Endothelial cell of umbilical vein (primary cell): ENCODE results near the gene TMEM107. TPM values are rescaled to one million over a fixed set of nuclear protein-coding genes. Genes with fewer than 3 reads are reported as not detected.

Experiments used
- BruUV-seq: library from RNA; stranded (reverse); fragments of 400-500 nt; replicated peaks from 2 replicates; lab custom pipeline; 2021; lab: Mats Ljungman, UMichigan
- CTCF ChIA-PET: fragments of 300-600, 350-600 bp; sonication (Branson Sonifier 250); formaldehyde crosslinking; loops from one replicate; lab custom pipeline; 2021; ENCODE audit warnings: antibody characterized with exemption, inconsistent platforms; lab: Charles Lee
- POLR2A ChIA-PET: fragments of 300-600, 350-600 bp; sonication (Branson Sonifier 250); formaldehyde crosslinking; loops from one replicate; lab custom pipeline; 2021; ENCODE audit warnings: antibody characterized with exemption, inconsistent platforms; lab: Charles Lee
- DNase-seq: peaks from one replicate; pipeline ENCODE4 v3.0.0-alpha.2; 2011; ENCODE audit warnings: low read depth, low spot score
- FAIRE-seq: peaks from 2 replicates; lab custom pipeline; 2011; peaks lifted over from hg19 to GRCh38; lab: Jason Lieb, UNC
- H2AFZ ChIP-seq: 2 replicates; pipeline ENCODE4 v1.6.0; 2012; ENCODE audit warnings: low read depth, low read length, control low read depth, inconsistent platforms
- H3K27ac ChIP-seq: 2 replicates; pipeline ENCODE4 v1.5.1; 2011; ENCODE audit warnings: low read depth, mild to moderate bottlenecking, control low read depth, low read length, moderate library complexity; ENCODE audit not compliant: insufficient read depth
- H3K27me3 ChIP-seq, 2 experiments: 2 replicates each; pipeline versions ENCODE4 v1.6.0 to v1.6.1; 2011; ENCODE audit warnings: low read length in 2 of 2, mixed read lengths in 1 of 2; ENCODE audit not compliant: control insufficient read depth in 2 of 2, insufficient read depth in 2 of 2
- H3K36me3 ChIP-seq, 2 experiments: 2 replicates in 1 of 2; 3 replicates in 1 of 2; pipeline ENCODE4 v1.5.1; 2011; ENCODE audit warnings: low read length in 2 of 2, mild to moderate bottlenecking in 1 of 2, moderate library complexity in 1 of 2; ENCODE audit not compliant: control insufficient read depth in 2 of 2, insufficient read depth in 2 of 2; ENCODE audit errors: extremely low read depth in 1 of 2
- H3K4me1 ChIP-seq: 3 replicates; pipeline ENCODE4 v1.5.1; 2011; ENCODE audit warnings: mild to moderate bottlenecking, low read length; ENCODE audit not compliant: control insufficient read depth, insufficient read depth; ENCODE audit errors: extremely low read depth
- H3K4me2 ChIP-seq: 2 replicates; pipeline ENCODE4 v1.6.1; 2011; ENCODE audit warnings: low read length, control low read depth, mixed read lengths; ENCODE audit not compliant: insufficient read depth
- H3K4me3 ChIP-seq, 3 experiments: fragments of 200-600 bp in 1 of 3; sonication (generic), shearing (Covaris generic) in 1 of 3; replicated peaks in 1 of 3; 2 replicates each; pipeline ENCODE4 v1.5.1; 2011 to 2016; ENCODE audit warnings: control low read depth in 3 of 3, low read length in 3 of 3, mild to moderate bottlenecking in 2 of 3, inconsistent platforms in 1 of 3, low read depth in 1 of 3, moderate library complexity in 1 of 3; ENCODE audit not compliant: insufficient read depth in 1 of 3
- H3K79me2 ChIP-seq: 2 replicates; pipeline ENCODE4 v1.6.0; 2012; ENCODE audit warnings: low read length, inconsistent platforms; ENCODE audit not compliant: control insufficient read depth, insufficient read depth
- H3K9ac ChIP-seq: replicated peaks from 2 replicates; pipeline ENCODE3; 2011; ENCODE audit warnings: low read length, control low read depth; ENCODE audit not compliant: insufficient read depth; ENCODE audit errors: extremely low read depth
- H3K9me1 ChIP-seq: replicated peaks from 3 replicates; pipeline ENCODE4 v1.6.0; 2011; ENCODE audit warnings: mild to moderate bottlenecking, low read length; ENCODE audit not compliant: control insufficient read depth, insufficient read depth; ENCODE audit errors: extremely low read depth
- H3K9me3 ChIP-seq: replicated peaks from 2 replicates; pipeline ENCODE4 v1.5.1; 2012; ENCODE audit warnings: low read length, inconsistent platforms; ENCODE audit not compliant: control insufficient read depth, insufficient read depth
- H4K20me1 ChIP-seq: replicated peaks from 2 replicates; pipeline ENCODE3; 2011; ENCODE audit warnings: mild to moderate bottlenecking, low read length; ENCODE audit not compliant: control insufficient read depth, insufficient read depth; ENCODE audit errors: extremely low read depth
- EZH2 ChIP-seq: IDR thresholded peaks from 2 replicates; pipeline ENCODE4 v1.6.1; 2012; ENCODE audit warnings: borderline replicate concordance, low read depth, mild to moderate bottlenecking, moderate library complexity, low read length, inconsistent platforms; ENCODE audit not compliant: severe bottlenecking
- FOS ChIP-seq: IDR thresholded peaks from 2 replicates; pipeline ENCODE4 v1.6.1; 2011; ENCODE audit warnings: mild to moderate bottlenecking, low read length, moderate library complexity, borderline replicate concordance; ENCODE audit not compliant: insufficient read depth
- GATA2 ChIP-seq: IDR thresholded peaks from 2 replicates; pipeline ENCODE4 v1.7.0; 2011; ENCODE audit warnings: low read depth, mild to moderate bottlenecking, moderate library complexity, mixed read lengths, low read length; ENCODE audit not compliant: insufficient read length, insufficient read depth
- JUN ChIP-seq: IDR thresholded peaks from 2 replicates; pipeline ENCODE4 v1.6.1; 2011; ENCODE audit warnings: borderline replicate concordance, low read depth; ENCODE audit not compliant: insufficient read length, insufficient read depth
- MYC ChIP-seq: IDR thresholded peaks from one replicate; pipeline ENCODE4 v1.6.1; 2011; ENCODE audit warnings: mild to moderate bottlenecking, low read depth, low read length
- POLR2A ChIP-seq: IDR thresholded peaks from 2 replicates; pipeline ENCODE4 v1.6.1; 2012; ENCODE audit warnings: low read depth, mild to moderate bottlenecking, control low read depth, low read length
- POLR2AphosphoS5 ChIP-seq: IDR thresholded peaks from 2 replicates; pipeline ENCODE4 v1.6.1; 2012; ENCODE audit warnings: low read depth, mild to moderate bottlenecking, control low read depth, low read length, moderate library complexity; ENCODE audit not compliant: insufficient read depth
- dilution Hi-C: fragments of 300-500 bp; cut with MboI; formaldehyde crosslinking; loops from one replicate; pipeline ENCODE4 v1.15.0; 2019; ENCODE audit warnings: low sequenced_read_pairs; ENCODE audit not compliant: extremely low pct_ligation_motif_present
- intact Hi-C: fragments of 100-400 bp; cut with micrococcal nuclease; formaldehyde crosslinking; loops from one replicate; pipeline ENCODE4 v1.10.0; 2022
- polyA plus RNA-seq, 4 experiments: library from polyadenylated mRNA; depleted of rRNA in 3 of 4; stranded (reverse) in 3 of 4; unstranded in 1 of 4; fragments of >200 nt; gene quantifications; 2 replicates each; pipeline versions ENCODE4 v1.2.1 to v1.2.3, GENCODE V29; 2011 to 2012; ENCODE audit warnings: missing spikeins in 1 of 4
- total RNA-seq: library from RNA; stranded (reverse); gene quantifications from 2 replicates; pipeline ENCODE4 v1.2.3, GENCODE V29; 2021
- TF ChIP-seq, protein P1 (sequence below): IDR thresholded peaks from 2 replicates; pipeline ENCODE4 v1.6.1; 2011; ENCODE audit not compliant: insufficient read depth, insufficient read length
- TF ChIP-seq, protein P2 (sequence below), 2 donors: IDR thresholded peaks; 1 replicate in 1 of 2; 2 replicates in 1 of 2; pipeline ENCODE4 v1.5.1; 2011; ENCODE audit warnings: low read length in 2 of 2, mild to moderate bottlenecking in 2 of 2, moderate library complexity in 2 of 2, control low read depth in 1 of 2, inconsistent platforms in 1 of 2, low read depth in 1 of 2; ENCODE audit not compliant: insufficient read depth in 1 of 2; ENCODE audit errors: extremely low read depth in 1 of 2

TMEM107 gene
- total and polyA plus RNA-seq, 2 donors (not counting 3 experiments of a cell fraction or from before 2014, with no cell fraction given): 20.4 to 31.6 TPM

DNA sequence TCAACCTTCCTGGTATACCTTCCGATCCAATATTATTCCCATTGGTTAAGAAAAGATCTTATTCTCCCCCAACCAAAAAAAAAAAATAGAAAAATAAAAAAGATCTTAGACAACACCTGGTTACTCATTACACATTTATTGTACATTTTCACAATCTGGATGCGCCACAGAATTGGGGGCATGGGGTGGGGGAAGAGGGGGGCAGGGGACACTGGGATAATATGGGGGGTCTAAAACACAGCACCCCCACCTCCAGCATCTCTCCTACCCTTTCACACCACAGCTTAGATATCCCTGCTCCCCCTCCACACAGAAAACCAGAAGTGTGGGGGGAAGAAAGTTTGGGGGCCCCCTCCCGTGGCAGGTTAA lies 17.2 kb downstream of the TMEM107 start:
- no peaks in the 10 kb centered on the region for H3K9me3 ChIP-seq
- dilution Hi-C loops: no loop called here
- H3K9me1 ChIP-seq: no peaks in the 10 kb centered on the region
- no peaks in the 10 kb centered on the region for H4K20me1 ChIP-seq
- H3K4me1 ChIP-seq: peaks cover 37% of the 10 kb centered on the region
- POLR2A ChIA-PET: interaction anchor here (1.0 to 3.9 kb wide), 2 partner anchors 14 to 39 kb away, joined by 3 to 33 read pairs; no protein-coding TSS in a partner anchor
- FAIRE-seq (no peak), DNase-seq (no peak)
- TF ChIP-seq MYC (no peak), FOS (no peak), GATA2 (no peak), POLR2AphosphoS5 (no peak), POLR2A (no peak), JUN (no peak), EZH2 (no peak)
- TF ChIP-seq, protein P1, sequence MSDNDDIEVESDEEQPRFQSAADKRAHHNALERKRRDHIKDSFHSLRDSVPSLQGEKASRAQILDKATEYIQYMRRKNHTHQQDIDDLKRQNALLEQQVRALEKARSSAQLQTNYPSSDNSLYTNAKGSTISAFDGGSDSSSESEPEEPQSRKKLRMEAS: no peak
- TF ChIP-seq, protein P2, sequence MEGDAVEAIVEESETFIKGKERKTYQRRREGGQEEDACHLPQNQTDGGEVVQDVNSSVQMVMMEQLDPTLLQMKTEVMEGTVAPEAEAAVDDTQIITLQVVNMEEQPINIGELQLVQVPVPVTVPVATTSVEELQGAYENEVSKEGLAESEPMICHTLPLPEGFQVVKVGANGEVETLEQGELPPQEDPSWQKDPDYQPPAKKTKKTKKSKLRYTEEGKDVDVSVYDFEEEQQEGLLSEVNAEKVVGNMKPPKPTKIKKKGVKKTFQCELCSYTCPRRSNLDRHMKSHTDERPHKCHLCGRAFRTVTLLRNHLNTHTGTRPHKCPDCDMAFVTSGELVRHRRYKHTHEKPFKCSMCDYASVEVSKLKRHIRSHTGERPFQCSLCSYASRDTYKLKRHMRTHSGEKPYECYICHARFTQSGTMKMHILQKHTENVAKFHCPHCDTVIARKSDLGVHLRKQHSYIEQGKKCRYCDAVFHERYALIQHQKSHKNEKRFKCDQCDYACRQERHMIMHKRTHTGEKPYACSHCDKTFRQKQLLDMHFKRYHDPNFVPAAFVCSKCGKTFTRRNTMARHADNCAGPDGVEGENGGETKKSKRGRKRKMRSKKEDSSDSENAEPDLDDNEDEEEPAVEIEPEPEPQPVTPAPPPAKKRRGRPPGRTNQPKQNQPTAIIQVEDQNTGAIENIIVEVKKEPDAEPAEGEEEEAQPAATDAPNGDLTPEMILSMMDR (IDR thresholded peaks at IDR 0.05; ENCODE audit: extremely low read depth in 1 of 2, insufficient read depth in 1 of 2, low read depth in 1 of 2, low read length in 2 of 2): no peak
- no peak overlapping the region for H3K27ac ChIP-seq
- H3K36me3 ChIP-seq: peaks cover 2 to 7% of the 10 kb centered on the region in 2 experiments
- H3K9ac ChIP-seq: no peak overlapping the region
- no peak overlapping the region for H2AFZ ChIP-seq
- H3K4me3 ChIP-seq: no peak overlapping the region
- H3K79me2 ChIP-seq: peaks cover 20% of the 10 kb centered on the region
- no TSS peak for BruUV-seq
- CTCF ChIA-PET: interaction anchor here (0.8 to 6.3 kb wide), 12 partner anchors 14 to 99 kb away, joined by 3 to 72 read pairs (median 4); partner anchors contain the start of gene HES7
- intact Hi-C loops: loop anchor here (2.0 kb wide), 1 partner anchor 38 kb away; no protein-coding TSS in a partner anchor
- H3K4me2 ChIP-seq: no peak overlapping the region
- no peaks in the 10 kb centered on the region for H3K27me3 ChIP-seq
